Measurements from ENCODE around the gene HOXA5. TPM values are rescaled to one million over a fixed set of nuclear protein-coding genes. Genes with fewer than 3 reads are reported as not detected.

HOXA5 gene
- total RNA-seq, 1 donor from 2014 or later = not detected

DNA sequence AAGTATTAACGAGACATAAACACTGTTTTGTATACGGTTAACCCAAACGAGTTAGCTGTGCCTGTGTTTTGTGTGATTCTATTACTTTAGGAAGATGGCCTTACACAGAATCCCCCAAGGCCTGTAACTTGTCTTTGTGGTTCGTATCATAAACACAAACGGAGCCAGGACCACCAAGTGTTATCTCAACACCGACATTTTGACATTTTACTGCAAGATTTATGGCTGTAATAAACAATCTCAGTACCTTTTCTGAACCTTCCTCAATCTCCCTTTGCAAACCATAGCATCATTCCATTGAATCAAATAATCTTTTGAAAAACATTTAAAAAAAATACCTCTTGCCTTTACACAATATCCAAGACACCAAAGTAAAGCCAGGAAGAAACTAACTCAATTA lies 10.5 kb downstream of the HOXA5 start:
- H3K4me3 Mint-ChIP-seq (ENCODE audit: unreplicated experiment) = no peak overlapping the region
- H3K36me3 Mint-ChIP-seq (ENCODE audit: unreplicated experiment) = no peaks in the 10 kb centered on the region
- DNase-seq (ENCODE audit: extremely low spot score, unreplicated experiment) = no peak
- TF ChIP-seq, protein P1, sequence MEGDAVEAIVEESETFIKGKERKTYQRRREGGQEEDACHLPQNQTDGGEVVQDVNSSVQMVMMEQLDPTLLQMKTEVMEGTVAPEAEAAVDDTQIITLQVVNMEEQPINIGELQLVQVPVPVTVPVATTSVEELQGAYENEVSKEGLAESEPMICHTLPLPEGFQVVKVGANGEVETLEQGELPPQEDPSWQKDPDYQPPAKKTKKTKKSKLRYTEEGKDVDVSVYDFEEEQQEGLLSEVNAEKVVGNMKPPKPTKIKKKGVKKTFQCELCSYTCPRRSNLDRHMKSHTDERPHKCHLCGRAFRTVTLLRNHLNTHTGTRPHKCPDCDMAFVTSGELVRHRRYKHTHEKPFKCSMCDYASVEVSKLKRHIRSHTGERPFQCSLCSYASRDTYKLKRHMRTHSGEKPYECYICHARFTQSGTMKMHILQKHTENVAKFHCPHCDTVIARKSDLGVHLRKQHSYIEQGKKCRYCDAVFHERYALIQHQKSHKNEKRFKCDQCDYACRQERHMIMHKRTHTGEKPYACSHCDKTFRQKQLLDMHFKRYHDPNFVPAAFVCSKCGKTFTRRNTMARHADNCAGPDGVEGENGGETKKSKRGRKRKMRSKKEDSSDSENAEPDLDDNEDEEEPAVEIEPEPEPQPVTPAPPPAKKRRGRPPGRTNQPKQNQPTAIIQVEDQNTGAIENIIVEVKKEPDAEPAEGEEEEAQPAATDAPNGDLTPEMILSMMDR (IDR thresholded peaks at IDR 0.05) = no peak
- no peak overlapping the region for H3K27ac Mint-ChIP-seq (ENCODE audit: unreplicated experiment)
- H3K4me1 Mint-ChIP-seq (ENCODE audit: unreplicated experiment) = peaks cover 2% of the 10 kb centered on the region
- peaks cover 90% of the 10 kb centered on the region for H3K27me3 Mint-ChIP-seq (ENCODE audit: unreplicated experiment)
- H3K9me3 Mint-ChIP-seq (ENCODE audit: unreplicated experiment) = no peaks in the 10 kb centered on the region

DNA sequence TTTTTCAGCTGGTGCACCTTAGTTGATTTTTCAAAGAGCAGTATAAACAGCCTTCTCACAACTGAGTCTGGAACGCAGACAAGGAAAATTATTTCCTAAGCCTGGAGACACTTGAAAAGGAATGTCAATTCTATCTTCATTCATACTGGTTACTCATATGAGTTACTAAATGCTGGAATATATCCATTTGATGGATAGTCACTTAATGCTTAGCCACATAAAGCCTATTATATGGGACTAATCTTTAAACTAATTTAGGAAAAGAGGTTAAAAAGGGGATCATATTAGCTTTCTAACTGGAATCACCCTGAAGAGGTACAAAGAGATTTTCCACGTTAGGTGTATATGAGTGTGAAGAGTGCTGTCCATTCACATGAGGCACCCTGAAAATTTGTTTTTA lies 11.3 kb downstream of the HOXA5 start:
- Mint-ChIP-seq H3K27ac (ENCODE audit: unreplicated experiment) (no peak overlapping the region), H3K9me3 (ENCODE audit: unreplicated experiment) (no peaks in the 10 kb centered on the region), H3K4me1 (ENCODE audit: unreplicated experiment) (peaks cover 2% of the 10 kb centered on the region), H3K36me3 (ENCODE audit: unreplicated experiment) (no peaks in the 10 kb centered on the region), H3K4me3 (ENCODE audit: unreplicated experiment) (no peak overlapping the region), H3K27me3 (ENCODE audit: unreplicated experiment) (peaks cover 90% of the 10 kb centered on the region)
- TF ChIP-seq, protein P1 (IDR thresholded peaks at IDR 0.05) = no peak
- no peak for DNase-seq (ENCODE audit: extremely low spot score, unreplicated experiment)

DNA sequence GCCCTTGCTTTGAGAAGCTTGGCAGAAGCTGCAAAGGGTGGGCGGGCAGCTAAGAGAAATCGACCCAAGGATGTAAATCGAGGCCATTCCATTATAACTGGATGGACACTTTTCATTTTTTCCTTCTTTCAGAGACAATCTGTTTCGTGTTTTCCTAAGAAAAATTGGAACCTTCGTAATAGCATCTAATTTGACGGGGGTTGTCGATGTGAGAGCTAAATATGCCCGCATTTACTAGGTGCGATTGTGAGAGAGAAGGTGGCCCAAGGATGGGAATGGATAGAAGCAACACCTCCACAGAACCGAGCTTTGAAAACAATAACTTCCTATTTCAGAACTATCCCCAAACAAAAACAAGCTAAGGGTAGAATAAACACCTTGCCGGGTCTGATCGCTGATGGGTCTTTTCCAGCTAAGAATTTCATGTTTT lies 12.1 kb downstream of the HOXA5 start:
- H3K4me1 Mint-ChIP-seq (ENCODE audit: unreplicated experiment) = peaks cover 2% of the 10 kb centered on the region
- peaks cover 90% of the 10 kb centered on the region for H3K27me3 Mint-ChIP-seq (ENCODE audit: unreplicated experiment)
- H3K4me3 Mint-ChIP-seq (ENCODE audit: unreplicated experiment) = no peak overlapping the region
- no peak overlapping the region for H3K27ac Mint-ChIP-seq (ENCODE audit: unreplicated experiment)
- DNase-seq (ENCODE audit: extremely low spot score, unreplicated experiment) = no peak
- H3K9me3 Mint-ChIP-seq (ENCODE audit: unreplicated experiment) = no peaks in the 10 kb centered on the region
- H3K36me3 Mint-ChIP-seq (ENCODE audit: unreplicated experiment) = no peaks in the 10 kb centered on the region
- TF ChIP-seq, protein P1 (IDR thresholded peaks at IDR 0.05) = no peak

DNA sequence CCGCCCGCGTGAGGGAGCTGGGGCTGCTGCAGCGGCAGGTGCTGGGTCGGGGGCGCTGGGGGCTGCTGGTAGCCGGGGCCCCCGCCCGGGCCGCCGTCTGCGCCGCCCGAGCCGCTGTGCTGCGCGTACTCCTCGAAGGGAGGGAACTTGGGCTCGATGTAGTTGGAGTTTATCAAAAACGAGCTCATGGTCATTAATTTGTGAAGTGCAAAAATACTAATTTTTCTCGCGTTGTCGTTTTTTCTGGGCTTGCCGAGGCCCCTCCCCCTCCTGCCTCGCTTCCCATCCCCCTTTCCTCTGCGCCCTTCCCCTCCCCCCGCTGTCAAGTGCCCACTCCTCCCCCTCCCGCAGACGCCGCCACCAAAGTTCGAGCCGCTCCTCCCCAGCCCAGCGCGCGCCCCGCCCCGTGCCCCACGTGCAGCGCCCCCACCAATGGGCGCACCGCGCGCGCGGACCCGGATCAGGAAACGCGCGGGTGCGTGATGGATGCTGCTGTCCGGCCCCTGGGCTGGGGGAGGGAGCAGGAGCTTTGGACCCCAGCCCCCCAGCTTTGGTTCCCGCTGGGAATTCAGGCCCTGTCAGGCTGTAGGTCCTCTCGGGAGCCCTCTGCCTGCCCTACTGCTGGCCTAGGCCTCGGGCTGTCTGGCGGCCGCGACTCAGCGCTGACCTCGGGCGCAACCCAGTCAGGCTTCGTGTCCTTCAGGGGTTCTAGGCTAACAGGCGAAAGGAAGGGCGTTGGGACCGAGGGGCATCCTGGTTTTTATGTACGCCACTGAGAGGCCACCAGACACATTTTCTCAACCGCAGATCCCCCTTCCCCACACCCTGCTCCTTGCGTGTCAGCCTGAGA lies 12.7 kb downstream of the HOXA5 start, which contains the start of gene HOXA4:
TSS of gene HOXA4 (minus strand) at position 218 of the 850 bp plus-strand sequence. CDS start at position 194, 24 bp downstream.
- Mint-ChIP-seq H3K9me3 (ENCODE audit: unreplicated experiment) (no peaks in the 10 kb centered on the region), H3K27ac (ENCODE audit: unreplicated experiment) (no peak within 1 kb of the TSS), H3K27me3 (ENCODE audit: unreplicated experiment) (peaks cover 90% of the 10 kb centered on the region), H3K4me1 (ENCODE audit: unreplicated experiment) (peaks cover 2% of the 10 kb centered on the region), H3K36me3 (ENCODE audit: unreplicated experiment) (no peaks in the 10 kb centered on the region), H3K4me3 (ENCODE audit: unreplicated experiment) (peak within 1 kb of the TSS; percentile 51)
- DNase-seq (ENCODE audit: extremely low spot score, unreplicated experiment) = no peak
- TF ChIP-seq, protein P1 (IDR thresholded peaks at IDR 0.05) = no peak

DNA sequence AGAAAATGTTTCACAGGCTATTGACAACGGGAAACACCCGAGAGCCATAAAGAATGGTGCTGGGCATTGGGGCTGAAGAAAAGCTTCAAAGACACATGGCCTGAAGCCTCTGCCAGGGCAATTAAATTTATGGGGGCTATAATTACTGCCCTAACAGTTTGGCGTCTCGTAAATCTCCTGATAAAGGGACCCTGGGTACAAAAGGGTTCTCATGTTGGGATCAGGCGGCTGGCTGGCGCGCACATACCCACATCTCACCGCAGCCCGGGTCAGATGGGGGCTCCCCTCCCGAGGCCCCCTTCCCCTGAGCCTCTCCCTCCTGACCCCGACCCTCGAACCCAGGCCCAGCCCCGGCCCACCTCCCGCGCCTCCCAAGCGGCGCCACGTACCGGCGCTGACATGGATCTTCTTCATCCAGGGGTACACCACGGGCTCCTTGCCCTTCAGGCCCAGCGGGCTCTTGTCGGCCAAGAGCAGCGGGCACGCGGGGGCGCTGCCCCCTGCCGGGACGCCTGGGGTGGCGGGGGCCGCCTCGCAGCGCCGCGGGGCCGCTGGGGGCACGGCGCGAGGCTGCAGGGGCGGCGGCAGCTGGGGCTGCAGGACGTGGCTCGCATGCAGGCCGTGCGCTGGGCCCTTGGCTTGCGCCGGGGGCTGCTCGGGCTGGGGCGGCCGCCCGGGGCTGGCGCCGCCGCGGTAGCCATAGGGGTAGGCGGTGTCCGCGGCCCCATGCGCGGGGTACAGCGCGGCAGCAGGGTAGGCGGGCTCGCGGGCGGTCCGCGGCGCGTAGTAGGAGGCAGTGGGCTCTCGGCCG lies 13.5 kb downstream of the HOXA5 start:
- no peak for DNase-seq (ENCODE audit: extremely low spot score, unreplicated experiment)
- Mint-ChIP-seq H3K4me1 (ENCODE audit: unreplicated experiment) (peaks cover 2% of the 10 kb centered on the region), H3K27me3 (ENCODE audit: unreplicated experiment) (peaks cover 90% of the 10 kb centered on the region), H3K9me3 (ENCODE audit: unreplicated experiment) (no peaks in the 10 kb centered on the region), H3K27ac (ENCODE audit: unreplicated experiment) (no peak overlapping the region), H3K4me3 (ENCODE audit: unreplicated experiment) (no peak overlapping the region), H3K36me3 (ENCODE audit: unreplicated experiment) (no peaks in the 10 kb centered on the region)
- TF ChIP-seq, protein P1 (IDR thresholded peaks at IDR 0.05) = no peak
